Liver (tissue), 9 donors: ENCODE measurements around the gene SIRT1. TPM values are rescaled to one million over a fixed set of nuclear protein-coding genes. Genes with fewer than 3 reads are reported as not detected.

ENCODE experiments used
- DNase-seq: peaks from one replicate; pipeline ENCODE4 v3.0.0-alpha.2; 2017; ENCODE audit warnings: low spot score
- H3K27ac ChIP-seq, 2 donors: one replicate each; pipeline ENCODE4 v1.7.0; 2013; ENCODE audit warnings: inconsistent platforms in 2 of 2, low read length in 2 of 2, control low read depth in 1 of 2, low read depth in 1 of 2, mild to moderate bottlenecking in 1 of 2
- H3K27me3 ChIP-seq, 4 donors: one replicate each; pipeline versions ENCODE4 v1.6.1 to v1.7.0; 2013; ENCODE audit warnings: low read length in 3 of 4, inconsistent platforms in 1 of 4, mild to moderate bottlenecking in 1 of 4, moderate library complexity in 1 of 4; ENCODE audit not compliant: control insufficient read depth in 4 of 4, insufficient read depth in 4 of 4
- H3K36me3 ChIP-seq, 4 donors: one replicate each; pipeline versions ENCODE4 v1.6.1 to v1.7.0; 2013; ENCODE audit warnings: low read length in 3 of 4, mild to moderate bottlenecking in 3 of 4, low read depth in 1 of 4, moderate library complexity in 1 of 4; ENCODE audit not compliant: control insufficient read depth in 4 of 4, insufficient read depth in 3 of 4
- H3K4me1 ChIP-seq, 4 donors: one replicate each; pipeline versions ENCODE4 v1.6.1 to v1.7.0; 2013; ENCODE audit warnings: low read length in 3 of 4, mild to moderate bottlenecking in 3 of 4, moderate library complexity in 1 of 4; ENCODE audit not compliant: control insufficient read depth in 4 of 4, insufficient read depth in 4 of 4
- H3K4me3 ChIP-seq, 3 donors: one replicate each; pipeline versions ENCODE4 v1.6.1 to v1.7.0; 2013; ENCODE audit warnings: low read length in 3 of 3, control low read depth in 1 of 3, low read depth in 1 of 3, mild to moderate bottlenecking in 1 of 3
- H3K9ac ChIP-seq, 2 donors: one replicate each; pipeline ENCODE4 v1.7.0; 2013; ENCODE audit warnings: low read length in 2 of 2, mild to moderate bottlenecking in 2 of 2, moderate library complexity in 2 of 2, control low read depth in 1 of 2, low read depth in 1 of 2
- H3K9me3 ChIP-seq, 4 donors: one replicate each; pipeline versions ENCODE4 v1.6.1 to v1.7.0; 2013; ENCODE audit warnings: low read length in 3 of 4; ENCODE audit not compliant: control insufficient read depth in 4 of 4
- EGR1 ChIP-seq, 2 donors: IDR thresholded peaks; 2 replicates each; pipeline ENCODE4 v1.6.1; 2016 to 2018; ENCODE audit warnings: antibody characterized with exemption in 2 of 2, low read depth in 2 of 2
- FOXA1 ChIP-seq: IDR thresholded peaks from 2 replicates; pipeline ENCODE4 v1.6.1; 2016; ENCODE audit warnings: antibody characterized with exemption
- FOXA2 ChIP-seq: IDR thresholded peaks from 2 replicates; pipeline ENCODE4 v1.6.1; 2016; ENCODE audit warnings: antibody characterized with exemption
- GABPA ChIP-seq, 2 donors: IDR thresholded peaks in 1 of 2; conservative IDR thresholded peaks in 1 of 2; 2 replicates each; pipeline ENCODE4 v1.6.1; 2016; ENCODE audit warnings: antibody characterized with exemption in 2 of 2, mild to moderate bottlenecking in 1 of 2, moderate library complexity in 1 of 2
- HNF4A ChIP-seq, 2 donors: conservative IDR thresholded peaks; 2 replicates each; pipeline ENCODE4 v1.6.1; 2016; ENCODE audit warnings: antibody characterized with exemption in 2 of 2, mild to moderate bottlenecking in 2 of 2
- HNF4G ChIP-seq: IDR thresholded peaks from 2 replicates; pipeline ENCODE4 v1.6.1; 2016; ENCODE audit warnings: antibody characterized with exemption
- NR2F2 ChIP-seq: IDR thresholded peaks from 2 replicates; pipeline ENCODE4 v1.6.1; 2016; ENCODE audit warnings: antibody characterized with exemption
- RXRA ChIP-seq, 2 donors: IDR thresholded peaks; 2 replicates each; pipeline ENCODE4 v1.6.1; 2017 to 2018; ENCODE audit warnings: antibody characterized with exemption in 2 of 2, mild to moderate bottlenecking in 1 of 2
- SP1 ChIP-seq: IDR thresholded peaks from 2 replicates; pipeline ENCODE4 v1.6.1; 2018; ENCODE audit warnings: antibody characterized with exemption, mild to moderate bottlenecking
- TAF1 ChIP-seq: conservative IDR thresholded peaks from 2 replicates; pipeline ENCODE4 v1.6.1; 2016; ENCODE audit warnings: antibody characterized with exemption, mild to moderate bottlenecking
- YY1 ChIP-seq: IDR thresholded peaks from 2 replicates; pipeline ENCODE4 v1.6.1; 2016; ENCODE audit warnings: antibody characterized with exemption, mild to moderate bottlenecking
- WGBS: extraction: QIAGEN DNeasy Blood & Tissue Kit; methylation state at CpG from one replicate; pipeline ENCODE4 v1.1.7; 2013; 5-methylcytosine and 5-hydroxymethylcytosine counted together
- polyA plus RNA-seq, 2 donors: library from polyadenylated mRNA; stranded (reverse) in 1 of 2; unstranded in 1 of 2; fragments of 200-250 nt in 1 of 2; fragments of >200 nt in 1 of 2; fragmentation: Nextera tagmentation in 1 of 2; extraction: Ambion mirVana in 1 of 2; gene quantifications; one replicate each; pipeline versions ENCODE4 v1.2.1 to v1.2.3, GENCODE V29; 2013 to 2015
- total RNA-seq, 2 donors: library from RNA; depleted of rRNA; stranded (reverse); fragments of >200 nt; gene quantifications; one replicate each; pipeline ENCODE4 v1.2.3, GENCODE V29; 2014
- TF ChIP-seq, protein P1 (sequence below): fragments of 150-350 bp; IDR thresholded peaks from 2 replicates; pipeline ENCODE4 v1.5.1; 2017; ENCODE audit warnings: improper control_type of control experiment, low read depth, low read length; ENCODE audit not compliant: missing input control
- TF ChIP-seq, protein P2 (sequence below): IDR thresholded peaks from 2 replicates; pipeline ENCODE4 v1.6.1; 2016; ENCODE audit warnings: antibody characterized with exemption
- TF ChIP-seq, protein P3 (sequence below): IDR thresholded peaks from 2 replicates; pipeline ENCODE4 v1.6.1; 2016; ENCODE audit warnings: antibody characterized with exemption, mild to moderate bottlenecking
- TF ChIP-seq, protein P4 (sequence below): IDR thresholded peaks from 2 replicates; pipeline ENCODE4 v1.6.1; 2016; ENCODE audit warnings: antibody characterized with exemption
- donor health status: healthy.
- donor health status: healthy.
- donor health status: healthy.
- donor health status: healthy.
- donor health status: healthy.

SIRT1 gene
- total and polyA plus RNA-seq, 4 donors = 3.0 to 14.8 (median 7.8) TPM

- H3K4me3 ChIP-seq = no peak overlapping the region
- no peak overlapping the region for H3K9ac ChIP-seq
- no peak for DNase-seq
- no peak overlapping the region for H3K27ac ChIP-seq
- no peaks in the 10 kb centered on the region for H3K4me1 ChIP-seq
- WGBS = 86% methylated on average over 3 of the region's 3 CpGs
- no peaks in the 10 kb centered on the region for H3K9me3 ChIP-seq
- no peaks in the 10 kb centered on the region for H3K36me3 ChIP-seq
- TF ChIP-seq FOXA2 (no peak), EGR1 (IDR thresholded peaks at IDR 0.05; ENCODE audit: low read depth in 2 of 2) (no peak), SP1 (no peak), NR2F2 (no peak), TAF1 (no peak), RXRA (IDR thresholded peaks at IDR 0.05) (no peak), YY1 (no peak)
- TF ChIP-seq, protein P1, sequence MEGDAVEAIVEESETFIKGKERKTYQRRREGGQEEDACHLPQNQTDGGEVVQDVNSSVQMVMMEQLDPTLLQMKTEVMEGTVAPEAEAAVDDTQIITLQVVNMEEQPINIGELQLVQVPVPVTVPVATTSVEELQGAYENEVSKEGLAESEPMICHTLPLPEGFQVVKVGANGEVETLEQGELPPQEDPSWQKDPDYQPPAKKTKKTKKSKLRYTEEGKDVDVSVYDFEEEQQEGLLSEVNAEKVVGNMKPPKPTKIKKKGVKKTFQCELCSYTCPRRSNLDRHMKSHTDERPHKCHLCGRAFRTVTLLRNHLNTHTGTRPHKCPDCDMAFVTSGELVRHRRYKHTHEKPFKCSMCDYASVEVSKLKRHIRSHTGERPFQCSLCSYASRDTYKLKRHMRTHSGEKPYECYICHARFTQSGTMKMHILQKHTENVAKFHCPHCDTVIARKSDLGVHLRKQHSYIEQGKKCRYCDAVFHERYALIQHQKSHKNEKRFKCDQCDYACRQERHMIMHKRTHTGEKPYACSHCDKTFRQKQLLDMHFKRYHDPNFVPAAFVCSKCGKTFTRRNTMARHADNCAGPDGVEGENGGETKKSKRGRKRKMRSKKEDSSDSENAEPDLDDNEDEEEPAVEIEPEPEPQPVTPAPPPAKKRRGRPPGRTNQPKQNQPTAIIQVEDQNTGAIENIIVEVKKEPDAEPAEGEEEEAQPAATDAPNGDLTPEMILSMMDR = no peak
- TF ChIP-seq, protein P2, sequence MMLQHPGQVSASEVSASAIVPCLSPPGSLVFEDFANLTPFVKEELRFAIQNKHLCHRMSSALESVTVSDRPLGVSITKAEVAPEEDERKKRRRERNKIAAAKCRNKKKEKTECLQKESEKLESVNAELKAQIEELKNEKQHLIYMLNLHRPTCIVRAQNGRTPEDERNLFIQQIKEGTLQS = no peak
- TF ChIP-seq, protein P3, sequence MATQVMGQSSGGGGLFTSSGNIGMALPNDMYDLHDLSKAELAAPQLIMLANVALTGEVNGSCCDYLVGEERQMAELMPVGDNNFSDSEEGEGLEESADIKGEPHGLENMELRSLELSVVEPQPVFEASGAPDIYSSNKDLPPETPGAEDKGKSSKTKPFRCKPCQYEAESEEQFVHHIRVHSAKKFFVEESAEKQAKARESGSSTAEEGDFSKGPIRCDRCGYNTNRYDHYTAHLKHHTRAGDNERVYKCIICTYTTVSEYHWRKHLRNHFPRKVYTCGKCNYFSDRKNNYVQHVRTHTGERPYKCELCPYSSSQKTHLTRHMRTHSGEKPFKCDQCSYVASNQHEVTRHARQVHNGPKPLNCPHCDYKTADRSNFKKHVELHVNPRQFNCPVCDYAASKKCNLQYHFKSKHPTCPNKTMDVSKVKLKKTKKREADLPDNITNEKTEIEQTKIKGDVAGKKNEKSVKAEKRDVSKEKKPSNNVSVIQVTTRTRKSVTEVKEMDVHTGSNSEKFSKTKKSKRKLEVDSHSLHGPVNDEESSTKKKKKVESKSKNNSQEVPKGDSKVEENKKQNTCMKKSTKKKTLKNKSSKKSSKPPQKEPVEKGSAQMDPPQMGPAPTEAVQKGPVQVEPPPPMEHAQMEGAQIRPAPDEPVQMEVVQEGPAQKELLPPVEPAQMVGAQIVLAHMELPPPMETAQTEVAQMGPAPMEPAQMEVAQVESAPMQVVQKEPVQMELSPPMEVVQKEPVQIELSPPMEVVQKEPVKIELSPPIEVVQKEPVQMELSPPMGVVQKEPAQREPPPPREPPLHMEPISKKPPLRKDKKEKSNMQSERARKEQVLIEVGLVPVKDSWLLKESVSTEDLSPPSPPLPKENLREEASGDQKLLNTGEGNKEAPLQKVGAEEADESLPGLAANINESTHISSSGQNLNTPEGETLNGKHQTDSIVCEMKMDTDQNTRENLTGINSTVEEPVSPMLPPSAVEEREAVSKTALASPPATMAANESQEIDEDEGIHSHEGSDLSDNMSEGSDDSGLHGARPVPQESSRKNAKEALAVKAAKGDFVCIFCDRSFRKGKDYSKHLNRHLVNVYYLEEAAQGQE = no peak
- H3K27me3 ChIP-seq = no peaks in the 10 kb centered on the region
Observed at GRCh38 chr10:67853512-67853911, 30.9 kb upstream of the SIRT1 start.

DNA sequence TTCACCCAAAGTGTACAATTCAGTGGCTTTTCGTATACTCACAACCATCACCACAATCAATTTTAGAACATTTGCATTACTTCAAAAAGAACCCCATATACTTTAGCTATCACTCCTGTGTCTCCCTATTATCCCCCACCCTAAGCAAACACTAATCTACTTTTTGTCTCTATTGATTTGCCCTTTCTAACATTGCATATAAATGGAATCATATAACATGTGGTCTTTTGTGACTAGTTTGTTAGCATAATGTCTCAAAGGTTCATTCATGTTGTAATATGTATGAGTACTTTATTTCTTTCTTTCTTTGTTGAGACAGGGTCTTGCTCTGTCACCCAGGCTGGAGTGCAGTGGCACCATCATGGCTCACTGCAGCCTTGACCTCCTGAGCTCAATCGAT is 25.5 kb upstream of the SIRT1 start:
- no peak overlapping the region for H3K4me3 ChIP-seq
- WGBS = 95% methylated on average over 2 of the region's 2 CpGs
- no peaks in the 10 kb centered on the region for H3K9me3 ChIP-seq
- no peak overlapping the region for H3K9ac ChIP-seq
- DNase-seq = no peak
- H3K36me3 ChIP-seq = no peaks in the 10 kb centered on the region
- H3K4me1 ChIP-seq = no peaks in the 10 kb centered on the region
- no peaks in the 10 kb centered on the region for H3K27me3 ChIP-seq
- TF ChIP-seq, protein P1 = no peak
- TF ChIP-seq, protein P4, sequence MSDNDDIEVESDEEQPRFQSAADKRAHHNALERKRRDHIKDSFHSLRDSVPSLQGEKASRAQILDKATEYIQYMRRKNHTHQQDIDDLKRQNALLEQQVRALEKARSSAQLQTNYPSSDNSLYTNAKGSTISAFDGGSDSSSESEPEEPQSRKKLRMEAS = no peak
- TF ChIP-seq TAF1 (no peak), HNF4G (no peak), HNF4A (conservative IDR thresholded peaks at IDR 0.05) (no peak), GABPA (IDR thresholded peaks at IDR 0.05 in 1 of 2, conservative IDR thresholded peaks at IDR 0.05 in 1 of 2) (no peak), FOXA1 (no peak), RXRA (IDR thresholded peaks at IDR 0.05) (no peak)
- TF ChIP-seq, protein P3 = no peak
- no peak overlapping the region for H3K27ac ChIP-seq
